ENCODE results near the gene COL2A1.

GRCh38 chr12:48043771-48044170 lies 39.5 kb upstream of the COL2A1 start:
- TF ChIP-seq CTCF (IDR thresholded peaks at IDR 0.05): no peak
- no peak for TF ChIP-seq POLR2A (IDR thresholded peaks at IDR 0.05)
